Astrocyte of the spinal cord (primary cell): ENCODE results near the gene WSCD1.

ENCODE experiments used
- DNase-seq: peaks from one replicate; pipeline ENCODE4 v3.0.0; 2011; ENCODE audit warnings: low read depth, low spot score
- H3K4me3 ChIP-seq: 2 replicates; pipeline ENCODE4 v1.5.1; 2011; ENCODE audit warnings: low read depth, mild to moderate bottlenecking, low read length, moderate library complexity
- CTCF ChIP-seq: IDR thresholded peaks from 2 replicates; pipeline ENCODE4 v1.5.1; 2012; ENCODE audit warnings: low read depth, mild to moderate bottlenecking, low read length, inconsistent platforms
- in situ Hi-C: cut with HindIII; loops from 2 replicates; pipeline ENCODE4 v1.10.0; 2017; ENCODE audit warnings: low sequenced_read_pairs

WSCD1 gene

GRCh38 chr17:6145946-6146345, 75.8 kb downstream of the WSCD1 start:
- H3K4me3 ChIP-seq = no peak overlapping the region
- no peak for DNase-seq
- in situ Hi-C loops = no loop called here
- TF ChIP-seq CTCF = no peak

- no peak overlapping the region for H3K4me3 ChIP-seq
- DNase-seq = no peak
- in situ Hi-C loops = no loop called here
- TF ChIP-seq CTCF = no peak
These were observed 76.9 kb downstream of the WSCD1 start for GRCh38 chr17:6147042-6147441.

- TF ChIP-seq CTCF = no peak
- no peak overlapping the region for H3K4me3 ChIP-seq
- in situ Hi-C loops = no loop called here
- DNase-seq = no peak
These were observed 83.2 kb downstream of the WSCD1 start for GRCh38 chr17:6153375-6153774.

GRCh38 chr17:6157716-6158115, 87.5 kb downstream of the WSCD1 start:
- in situ Hi-C loops = no loop called here
- no peak overlapping the region for H3K4me3 ChIP-seq
- no peak for DNase-seq
- TF ChIP-seq CTCF = no peak

GRCh38 chr17:6159541-6160231, 89.5 kb downstream of the WSCD1 start:
- DNase-seq = no peak
- no peak for TF ChIP-seq CTCF
- in situ Hi-C loops = no loop called here
- H3K4me3 ChIP-seq = no peak overlapping the region

GRCh38 chr17:6160232-6160555, 90.0 kb downstream of the WSCD1 start:
- in situ Hi-C loops = no loop called here
- TF ChIP-seq CTCF = no peak
- H3K4me3 ChIP-seq = no peak overlapping the region
- DNase-seq = no peak
